Smooth muscle cell (in vitro differentiated cells): ENCODE results near the gene RAB11FIP3. TPM values are rescaled to one million over a fixed set of nuclear protein-coding genes. Genes with fewer than 3 reads are reported as not detected.
"Not testable (repeated sequence)": the region's sequence is repeated elsewhere in the genome, so short reads cannot be mapped to it uniquely, and the experiment has no call there.

Source experiments
- DNase-seq: peaks from one replicate; lab custom pipeline; 2025; ENCODE audit not compliant: unreplicated experiment; lab: John Stamatoyannopoulos, UW
- H2AFZ ChIP-seq: fragments of 200-600 bp; sonication (generic); 2 replicates; pipeline ENCODE4 v1.6.0; 2016; ENCODE audit warnings: antibody characterized with exemption, low read depth, mild to moderate bottlenecking
- H3F3A ChIP-seq: fragments of 200-600 bp; sonication (generic); 2 replicates; pipeline ENCODE4 v1.6.0; 2017; ENCODE audit warnings: antibody characterized with exemption, low read depth
- H3K27ac ChIP-seq: fragments of 200-600 bp; sonication (generic); 2 replicates; pipeline ENCODE4 v1.5.1; 2016; ENCODE audit warnings: low read depth, mild to moderate bottlenecking
- H3K27me3 ChIP-seq: fragments of 200-600 bp; sonication (generic); 2 replicates; pipeline ENCODE4 v1.6.1; 2016; ENCODE audit warnings: low read depth, mild to moderate bottlenecking
- H3K36me3 ChIP-seq: fragments of 200-600 bp; sonication (generic); 2 replicates; pipeline ENCODE4 v1.5.1; 2016; ENCODE audit warnings: low read depth
- H3K4me1 ChIP-seq: fragments of 200-600 bp; sonication (generic); 2 replicates; pipeline ENCODE4 v1.5.1; 2016; ENCODE audit warnings: low read depth
- H3K4me2 ChIP-seq: fragments of 200-600 bp; sonication (generic); 2 replicates; pipeline ENCODE4 v1.6.0; 2016; ENCODE audit warnings: mild to moderate bottlenecking
- H3K4me3 ChIP-seq: fragments of 200-600 bp; sonication (generic); 2 replicates; pipeline ENCODE4 v1.5.1; 2016; ENCODE audit warnings: mild to moderate bottlenecking
- H3K79me2 ChIP-seq: fragments of 200-600 bp; sonication (generic); 2 replicates; pipeline ENCODE4 v1.6.0; 2016; ENCODE audit warnings: low read depth, mild to moderate bottlenecking
- H3K9ac ChIP-seq: fragments of 200-600 bp; sonication (generic); 2 replicates; pipeline ENCODE4 v1.6.0; 2016; ENCODE audit warnings: low read depth
- H3K9me3 ChIP-seq: fragments of 200-600 bp; sonication (generic); replicated peaks from 2 replicates; pipeline ENCODE4 v1.5.1; 2016; ENCODE audit warnings: low read depth
- H4K20me1 ChIP-seq: fragments of 200-600 bp; sonication (generic); 2 replicates; pipeline ENCODE4 v1.6.0; 2016; ENCODE audit warnings: low read depth
- WGBS: methylation state at CpG from one replicate; pipeline ENCODE4 v1.1.7; 2016; ENCODE audit warnings: low lambda C conversion rate; 5-methylcytosine and 5-hydroxymethylcytosine counted together
- polyA plus RNA-seq: library from polyadenylated mRNA; unstranded; fragments of >200 nt; fragmentation: Nextera tagmentation; extraction: Ambion mirVana; gene quantifications from 2 replicates; pipeline ENCODE4 v1.2.1, GENCODE V29; 2016
- total RNA-seq: library from RNA; depleted of rRNA; stranded (reverse); fragments of >200 nt; gene quantifications from 2 replicates; pipeline ENCODE4 v1.2.3, GENCODE V29; 2014
- TF ChIP-seq, protein P1 (sequence below): fragments of 200-600 bp; sonication (generic); IDR thresholded peaks from 2 replicates; pipeline ENCODE4 v1.5.1; 2017; ENCODE audit warnings: borderline replicate concordance, mild to moderate bottlenecking, antibody characterized with exemption; ENCODE audit not compliant: insufficient read depth, poor library complexity, severe bottlenecking

RAB11FIP3 gene
- total and polyA plus RNA-seq, 2 experiments from 2014 or later = 19.5 to 20.4 TPM

DNA sequence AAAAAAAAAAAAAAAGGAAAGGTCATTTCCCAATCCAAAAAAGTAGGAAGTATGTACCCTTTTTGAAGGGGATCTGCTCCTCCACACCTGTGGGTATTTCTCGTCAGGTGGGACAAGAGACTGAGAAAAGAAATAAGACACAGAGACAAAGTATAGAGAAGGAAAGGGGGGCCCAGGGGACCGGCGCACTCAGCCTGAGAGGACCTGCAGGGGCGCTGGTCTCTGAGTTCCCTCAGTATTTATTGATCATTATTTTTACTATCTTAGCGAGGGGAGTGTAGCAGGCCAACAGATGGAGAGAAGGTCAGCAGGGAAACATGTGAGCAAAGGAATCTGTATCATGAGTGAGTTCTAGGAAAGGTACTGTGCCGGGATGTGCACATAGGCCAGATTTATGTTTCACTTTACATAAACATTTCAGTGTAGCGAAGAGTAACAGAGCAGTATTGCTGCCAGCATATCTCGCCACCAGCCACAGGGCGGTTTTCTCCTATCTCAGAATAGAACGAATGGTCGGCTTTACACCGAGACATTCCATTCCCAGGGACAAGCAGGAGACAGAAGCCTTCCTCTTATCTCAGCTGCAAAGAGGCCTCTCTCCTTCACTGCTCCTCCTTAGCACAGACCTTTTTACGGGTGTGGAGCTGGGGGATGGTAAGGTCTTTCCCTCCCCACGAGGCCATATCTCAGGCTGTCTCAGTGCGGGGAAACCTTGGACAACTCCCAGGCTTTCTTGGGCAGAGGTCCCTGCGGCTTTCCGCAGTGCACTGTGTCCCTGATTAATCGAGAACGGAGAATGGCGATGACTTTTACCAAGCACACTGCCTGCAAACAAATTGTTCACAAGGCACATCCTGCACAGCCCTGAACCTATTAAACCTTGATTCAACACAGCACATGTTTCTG lies 37.4 kb upstream of the RAB11FIP3 start:
- not testable (repeated sequence) for H3K9me3 ChIP-seq, H4K20me1 ChIP-seq, DNase-seq, H3K27ac ChIP-seq, H3K9ac ChIP-seq, H2AFZ ChIP-seq, H3K27me3 ChIP-seq, H3K79me2 ChIP-seq, H3K36me3 ChIP-seq
- Histone ChIP-seq H3K4me1 (peaks cover 12% of the 10 kb centered on the region), H3F3A (peaks cover 17% of the 10 kb centered on the region), H3K4me2 (peak overlapping the region; percentile 78), H3K4me3 (peak overlapping the region; percentile 28)
- TF ChIP-seq, protein P1, sequence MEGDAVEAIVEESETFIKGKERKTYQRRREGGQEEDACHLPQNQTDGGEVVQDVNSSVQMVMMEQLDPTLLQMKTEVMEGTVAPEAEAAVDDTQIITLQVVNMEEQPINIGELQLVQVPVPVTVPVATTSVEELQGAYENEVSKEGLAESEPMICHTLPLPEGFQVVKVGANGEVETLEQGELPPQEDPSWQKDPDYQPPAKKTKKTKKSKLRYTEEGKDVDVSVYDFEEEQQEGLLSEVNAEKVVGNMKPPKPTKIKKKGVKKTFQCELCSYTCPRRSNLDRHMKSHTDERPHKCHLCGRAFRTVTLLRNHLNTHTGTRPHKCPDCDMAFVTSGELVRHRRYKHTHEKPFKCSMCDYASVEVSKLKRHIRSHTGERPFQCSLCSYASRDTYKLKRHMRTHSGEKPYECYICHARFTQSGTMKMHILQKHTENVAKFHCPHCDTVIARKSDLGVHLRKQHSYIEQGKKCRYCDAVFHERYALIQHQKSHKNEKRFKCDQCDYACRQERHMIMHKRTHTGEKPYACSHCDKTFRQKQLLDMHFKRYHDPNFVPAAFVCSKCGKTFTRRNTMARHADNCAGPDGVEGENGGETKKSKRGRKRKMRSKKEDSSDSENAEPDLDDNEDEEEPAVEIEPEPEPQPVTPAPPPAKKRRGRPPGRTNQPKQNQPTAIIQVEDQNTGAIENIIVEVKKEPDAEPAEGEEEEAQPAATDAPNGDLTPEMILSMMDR = peak; percentile 8
- 24% methylated on average over 20 of the region's 20 CpGs for WGBS

DNA sequence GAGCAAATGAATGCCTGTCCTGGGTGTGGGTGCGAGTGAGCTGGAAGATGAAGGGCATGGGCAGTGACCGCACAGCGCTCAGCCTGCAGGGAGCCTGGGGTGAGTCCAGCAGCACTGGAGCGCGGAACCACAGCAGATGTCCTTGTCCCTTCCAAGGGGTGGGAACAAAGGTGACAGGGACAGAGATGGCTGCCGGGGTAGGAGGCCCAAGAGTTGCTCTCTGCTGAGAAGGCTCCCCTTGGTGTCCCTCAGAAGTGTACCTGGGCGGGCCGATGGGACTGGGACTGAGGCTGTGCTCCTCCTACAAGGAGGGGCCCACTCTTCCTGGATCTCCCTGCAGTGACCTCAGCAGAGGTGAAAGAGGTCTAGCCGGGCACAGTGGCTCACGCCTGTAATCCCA lies 36.1 kb upstream of the RAB11FIP3 start:
- Histone ChIP-seq H3K9me3 (no peaks in the 10 kb centered on the region), H3K4me1 (peaks cover 5% of the 10 kb centered on the region), H3K79me2 (peaks cover 3% of the 10 kb centered on the region), H3K27ac (no peak overlapping the region), H3K27me3 (no peaks in the 10 kb centered on the region), H2AFZ (no peak overlapping the region), H3F3A (peaks cover 17% of the 10 kb centered on the region), H4K20me1 (no peaks in the 10 kb centered on the region), H3K4me2 (no peak overlapping the region), H3K36me3 (no peaks in the 10 kb centered on the region), H3K4me3 (no peak overlapping the region), H3K9ac (no peak overlapping the region)
- 96% methylated on average over 10 of the region's 10 CpGs for WGBS
- TF ChIP-seq, protein P1 = no peak
- no peak for DNase-seq

DNA sequence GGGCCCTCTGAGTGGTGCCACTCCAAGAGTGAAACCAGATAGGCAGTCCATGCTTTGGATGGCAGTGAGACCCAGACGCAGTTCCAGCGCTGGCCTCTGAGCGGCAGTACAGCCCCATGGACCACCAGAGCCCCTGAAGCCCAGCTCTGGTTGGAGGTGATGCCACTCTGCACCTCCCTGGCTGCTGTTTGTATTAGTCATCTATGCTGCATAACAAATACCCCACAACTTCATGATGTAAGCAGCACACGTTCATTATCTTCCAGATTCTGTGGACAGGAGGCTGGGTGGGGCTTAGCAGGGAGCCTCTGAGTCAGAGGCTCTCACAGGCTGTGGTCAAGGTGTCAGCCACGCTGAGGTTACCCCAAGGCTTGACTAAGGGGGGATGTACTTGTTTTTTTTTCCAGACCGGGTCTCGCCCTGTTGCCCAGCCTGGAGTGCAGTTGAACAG lies 33.5 kb upstream of the RAB11FIP3 start:
- H3K9ac ChIP-seq = no peak overlapping the region
- no peaks in the 10 kb centered on the region for H4K20me1 ChIP-seq
- no peak overlapping the region for H3K4me2 ChIP-seq
- peaks cover 3% of the 10 kb centered on the region for H3K79me2 ChIP-seq
- no peak overlapping the region for H3K4me3 ChIP-seq
- TF ChIP-seq, protein P1 = peak; percentile 68
- WGBS = 65% methylated on average over 7 of the region's 7 CpGs
- no peak overlapping the region for H2AFZ ChIP-seq
- no peak for DNase-seq
- no peaks in the 10 kb centered on the region for H3K9me3 ChIP-seq
- peaks cover 9% of the 10 kb centered on the region for H3K4me1 ChIP-seq
- H3K27me3 ChIP-seq = no peaks in the 10 kb centered on the region
- H3K36me3 ChIP-seq = no peaks in the 10 kb centered on the region
- H3F3A ChIP-seq = peaks cover 21% of the 10 kb centered on the region
- H3K27ac ChIP-seq = no peak overlapping the region
